ENCODE data around the gene TUBGCP3. TPM values are rescaled to one million over a fixed set of nuclear protein-coding genes. Genes with fewer than 3 reads are reported as not detected.

TUBGCP3 gene
- total RNA-seq, 1 experiment from 2014 or later = 37.3 TPM

DNA sequence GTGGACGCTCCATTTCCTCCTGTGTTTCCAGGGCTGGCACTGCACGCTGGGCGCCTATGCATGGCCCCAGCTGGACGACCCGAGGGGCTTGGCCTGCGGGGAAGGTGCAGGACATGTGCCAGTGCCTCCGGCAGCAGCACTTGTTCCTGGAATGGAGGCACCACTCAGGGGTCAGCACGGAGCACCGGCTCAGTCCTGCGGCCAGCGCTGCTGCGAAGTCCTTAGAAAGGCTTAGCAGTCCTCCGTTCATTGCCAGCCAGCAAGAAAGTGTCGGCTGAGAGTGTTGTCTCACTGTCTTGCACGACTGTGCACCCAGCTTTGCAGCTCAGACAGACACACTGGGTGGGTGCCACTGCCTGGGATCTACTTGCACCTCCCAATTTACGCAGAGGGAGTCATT is 36.1 kb upstream of the TUBGCP3 start:
- no peaks in the 10 kb centered on the region for H3K27me3 ChIP-seq (ENCODE audit: insufficient read depth, low read length)
- no peaks in the 10 kb centered on the region for H3K4me1 ChIP-seq (ENCODE audit: insufficient read depth, low read length)
- H3K23ac ChIP-seq (ENCODE audit: insufficient read length, low read depth, low read length) = no peak overlapping the region
- Mint-ChIP-seq H3K4me3 (no peak overlapping the region), H3K9me3 (no peaks in the 10 kb centered on the region), H3K27me3 (ENCODE audit: low read depth) (peaks cover 54% of the 10 kb centered on the region), H3K4me1 (peaks cover 0 to 4% of the 10 kb centered on the region in 2 experiments; a peak in 1 of 4 replicates), H3K36me3 (ENCODE audit: insufficient read depth in 1 of 3, low read depth in 3 of 3) (no peaks in the 10 kb centered on the region), H3K27ac (no peak overlapping the region)
- no peaks in the 10 kb centered on the region for H3K23me2 ChIP-seq (ENCODE audit: insufficient read length, low read depth, low read length, poor library complexity, severe bottlenecking)
- no peaks in the 10 kb centered on the region for H3K79me2 ChIP-seq (ENCODE audit: insufficient read depth, low read length)
- H2BK20ac ChIP-seq (ENCODE audit: low read depth, low read length, poor library complexity, severe bottlenecking) = no peak overlapping the region
- no peak overlapping the region for H3K9ac ChIP-seq (ENCODE audit: extremely low read depth, insufficient read length, low read length)
- H2AFZ ChIP-seq (ENCODE audit: low read length) = no peak overlapping the region
- H2AK5ac ChIP-seq (ENCODE audit: insufficient read length, low read length) = no peak overlapping the region
- H4K5ac ChIP-seq (ENCODE audit: insufficient read length, low read depth, low read length) = no peak overlapping the region
- H3K27ac ChIP-seq (ENCODE audit: insufficient read length, low read depth, low read length) = no peak overlapping the region
- H2BK5ac ChIP-seq (ENCODE audit: insufficient read length, low read length) = no peak overlapping the region
- TF ChIP-seq, protein P1, sequence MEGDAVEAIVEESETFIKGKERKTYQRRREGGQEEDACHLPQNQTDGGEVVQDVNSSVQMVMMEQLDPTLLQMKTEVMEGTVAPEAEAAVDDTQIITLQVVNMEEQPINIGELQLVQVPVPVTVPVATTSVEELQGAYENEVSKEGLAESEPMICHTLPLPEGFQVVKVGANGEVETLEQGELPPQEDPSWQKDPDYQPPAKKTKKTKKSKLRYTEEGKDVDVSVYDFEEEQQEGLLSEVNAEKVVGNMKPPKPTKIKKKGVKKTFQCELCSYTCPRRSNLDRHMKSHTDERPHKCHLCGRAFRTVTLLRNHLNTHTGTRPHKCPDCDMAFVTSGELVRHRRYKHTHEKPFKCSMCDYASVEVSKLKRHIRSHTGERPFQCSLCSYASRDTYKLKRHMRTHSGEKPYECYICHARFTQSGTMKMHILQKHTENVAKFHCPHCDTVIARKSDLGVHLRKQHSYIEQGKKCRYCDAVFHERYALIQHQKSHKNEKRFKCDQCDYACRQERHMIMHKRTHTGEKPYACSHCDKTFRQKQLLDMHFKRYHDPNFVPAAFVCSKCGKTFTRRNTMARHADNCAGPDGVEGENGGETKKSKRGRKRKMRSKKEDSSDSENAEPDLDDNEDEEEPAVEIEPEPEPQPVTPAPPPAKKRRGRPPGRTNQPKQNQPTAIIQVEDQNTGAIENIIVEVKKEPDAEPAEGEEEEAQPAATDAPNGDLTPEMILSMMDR (conservative IDR thresholded peaks at IDR 0.05) = no peak
- WGBS (ENCODE audit: extremely low coverage, insufficient read length, low lambda C conversion rate) = no CpG with 5 or more reads among the region's 16 CpGs
- no peak overlapping the region for H3K4ac ChIP-seq (ENCODE audit: low read depth, low read length)
- no peak overlapping the region for H2BK120ac ChIP-seq (ENCODE audit: low read depth, low read length, poor library complexity, severe bottlenecking)
- no peak overlapping the region for H3K14ac ChIP-seq (ENCODE audit: insufficient read depth, low read length)
- H3T11ph ChIP-seq (ENCODE audit: low read length) = no peak overlapping the region
- H3K79me1 ChIP-seq (ENCODE audit: insufficient read depth, low read depth, low read length, poor library complexity, severe bottlenecking) = no peaks in the 10 kb centered on the region
- H4K20me1 ChIP-seq (ENCODE audit: control insufficient read depth, insufficient read depth, insufficient read length) = no peaks in the 10 kb centered on the region
- H2BK12ac ChIP-seq (ENCODE audit: insufficient read length, low read depth, low read length) = no peak overlapping the region
- H4K8ac ChIP-seq (replicated peaks; ENCODE audit: insufficient read length, low read depth, low read length) = no peak overlapping the region
- H3K9me3 ChIP-seq (ENCODE audit: control insufficient read depth, low read depth, low read length) = no peaks in the 10 kb centered on the region
- H3K18ac ChIP-seq (ENCODE audit: insufficient read length, low read depth, low read length) = no peak overlapping the region
- no peak overlapping the region for H3K4me2 ChIP-seq (ENCODE audit: insufficient read depth, insufficient read length, low read length)
- no peak overlapping the region for H3K56ac ChIP-seq (ENCODE audit: insufficient read length, low read depth, low read length)
- no peak overlapping the region for H2BK15ac ChIP-seq (ENCODE audit: low read depth, low read length)
- no peak for DNase-seq
- no peak overlapping the region for H4K91ac ChIP-seq (ENCODE audit: insufficient read length, low read depth, low read length)

All from H9 (cell line).